BE2C (cell line): ENCODE results near the gene PLK2. TPM values are rescaled to one million over a fixed set of nuclear protein-coding genes. Genes with fewer than 3 reads are reported as not detected.

Experiments
- DNase-seq: peaks from one replicate; pipeline ENCODE4 v3.0.0-alpha.2; 2020
- H3K27me3 ChIP-seq: fragments of 250-450 bp; sonication (Bioruptor Pico); 2 replicates; pipeline ENCODE4 v1.5.1; 2020; ENCODE audit warnings: mild to moderate bottlenecking
- H3K36me3 ChIP-seq: fragments of 250-450 bp; sonication (Bioruptor Pico); 2 replicates; pipeline ENCODE4 v1.5.1; 2020; ENCODE audit warnings: mild to moderate bottlenecking
- H3K4me1 ChIP-seq: fragments of 250-450 bp; sonication (Bioruptor Pico); 2 replicates; pipeline ENCODE4 v1.5.1; 2020
- H3K4me3 ChIP-seq: 2 replicates; pipeline ENCODE4 v1.5.1; 2011; ENCODE audit warnings: low read depth, low read length
- H3K9me3 ChIP-seq: fragments of 250-450 bp; sonication (Bioruptor Pico); 2 replicates; pipeline ENCODE4 v1.5.1; 2020
- CTCF ChIP-seq: IDR thresholded peaks from 2 replicates; pipeline ENCODE4 v1.5.1; 2012; ENCODE audit warnings: mild to moderate bottlenecking, low read depth, low read length
- polyA plus RNA-seq: library from polyadenylated mRNA; unstranded; fragments of >200 nt; gene quantifications from one replicate; pipeline ENCODE4 v1.2.1, GENCODE V29; 2012; ENCODE audit warnings: low read depth, missing spikeins; ENCODE audit not compliant: insufficient read length, insufficient read depth

PLK2 gene
- 121 TPM for polyA plus RNA-seq

DNA sequence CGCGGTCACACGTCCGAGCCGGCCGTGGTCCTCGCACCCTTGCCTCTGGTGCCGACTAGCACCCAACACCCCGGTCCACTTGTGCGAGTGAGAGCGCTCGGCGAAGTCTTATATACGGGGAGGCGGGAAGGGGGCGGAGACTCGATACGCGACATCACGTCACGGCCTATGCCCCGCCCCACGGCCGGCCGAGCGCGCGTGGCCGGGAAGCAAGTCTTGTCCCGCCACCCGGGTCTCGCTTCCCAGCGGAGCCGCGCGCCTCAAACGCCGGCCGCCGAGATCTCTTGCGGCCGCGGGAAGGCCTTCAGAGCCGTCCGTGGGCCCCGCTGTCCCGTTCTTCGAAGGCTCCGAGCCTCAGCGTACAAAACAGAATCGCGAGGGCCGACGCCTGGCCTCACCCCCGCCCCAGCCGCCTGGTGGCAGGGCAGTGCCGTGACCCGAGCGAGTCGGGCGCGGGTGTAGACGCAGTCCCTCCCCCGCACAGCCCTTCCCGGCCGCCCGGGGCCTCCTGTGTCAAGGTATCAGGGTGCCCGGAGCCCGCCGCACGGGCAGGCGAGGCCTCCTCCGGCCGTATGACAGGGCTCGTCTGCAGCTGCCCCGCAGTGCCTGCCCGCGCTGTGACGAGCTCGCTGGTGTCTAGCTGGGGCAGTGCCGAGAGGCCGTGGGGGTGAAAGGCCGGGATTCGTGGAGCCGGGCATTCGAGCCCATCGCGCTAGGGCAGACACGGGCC, at the start of gene PLK2:
Gene PLK2 (minus strand): TSS at position 85 of the 730 bp plus-strand sequence. CDS start 127 bp downstream, outside the sequence.
- H3K36me3 ChIP-seq: peaks cover 3% of the 10 kb centered on the region
- peak within 1 kb of the TSS; percentile 78 for H3K4me3 ChIP-seq
- DNase-seq: peak; percentile 93
- peaks cover 4% of the 10 kb centered on the region; the same call in 1 of the 2 replicates for H3K27me3 ChIP-seq
- no peaks in the 10 kb centered on the region for H3K4me1 ChIP-seq
- TF ChIP-seq CTCF: peak; percentile 46; the same call in 1 of the 2 replicates
- H3K9me3 ChIP-seq: no peaks in the 10 kb centered on the region

- peaks cover 5% of the 10 kb centered on the region; the same call in 1 of the 2 replicates for H3K4me1 ChIP-seq
- H3K4me3 ChIP-seq: no peak overlapping the region
- H3K36me3 ChIP-seq: no peaks in the 10 kb centered on the region; the same call in 1 of the 2 replicates
- TF ChIP-seq CTCF: no peak
- H3K9me3 ChIP-seq: no peaks in the 10 kb centered on the region; the same call in 1 of the 2 replicates
- DNase-seq: no peak
- H3K27me3 ChIP-seq: no peaks in the 10 kb centered on the region
Observed at GRCh38 chr5:58507715-58508114, 47.8 kb upstream of the PLK2 start.

DNA sequence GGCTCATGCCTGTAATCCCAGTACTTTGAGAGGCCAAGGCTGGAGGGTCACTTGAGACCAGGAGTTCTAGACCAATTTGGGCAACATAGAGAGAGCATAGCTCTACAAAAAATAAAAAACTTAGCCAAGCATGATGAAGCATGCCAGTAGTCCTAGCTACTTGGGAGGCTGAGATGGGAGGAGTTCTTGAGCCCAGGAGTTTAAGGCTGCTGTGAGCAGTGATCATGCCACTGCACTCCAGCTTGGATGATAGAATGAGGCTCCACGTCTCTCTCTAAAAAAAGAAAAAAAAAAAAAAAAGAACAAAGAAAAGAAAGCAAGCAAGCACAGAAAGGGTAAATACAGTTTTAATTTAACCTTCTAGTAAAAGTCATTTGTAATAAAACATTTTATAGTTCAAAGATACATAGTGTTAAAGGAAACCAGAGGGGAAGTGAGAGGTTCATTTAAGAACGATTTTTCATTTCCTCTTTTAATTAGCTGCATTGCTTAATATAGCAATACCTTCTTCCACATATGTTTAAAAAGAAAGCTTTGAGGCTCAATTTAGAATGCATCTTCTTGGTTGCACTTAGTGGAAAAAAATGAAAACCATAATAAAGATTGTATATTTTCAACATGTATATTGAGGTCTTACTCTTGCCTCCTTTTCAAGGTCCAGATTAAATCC, 46.2 kb upstream of the PLK2 start:
- H3K36me3 ChIP-seq: no peaks in the 10 kb centered on the region; the same call in 1 of the 2 replicates
- no peak overlapping the region for H3K4me3 ChIP-seq
- no peaks in the 10 kb centered on the region for H3K9me3 ChIP-seq
- TF ChIP-seq CTCF: no peak
- H3K4me1 ChIP-seq: peaks cover 5% of the 10 kb centered on the region; the same call in 1 of the 2 replicates
- DNase-seq: no peak
- no peaks in the 10 kb centered on the region for H3K27me3 ChIP-seq

- H3K4me1 ChIP-seq: peaks cover 5% of the 10 kb centered on the region; the same call in 1 of the 2 replicates
- no peak overlapping the region for H3K4me3 ChIP-seq
- no peak for TF ChIP-seq CTCF
- H3K9me3 ChIP-seq: no peaks in the 10 kb centered on the region
- no peaks in the 10 kb centered on the region; the same call in 1 of the 2 replicates for H3K36me3 ChIP-seq
- H3K27me3 ChIP-seq: no peaks in the 10 kb centered on the region
- no peak for DNase-seq
Observed at GRCh38 chr5:58505502-58505901, 45.6 kb upstream of the PLK2 start.

- no peaks in the 10 kb centered on the region for H3K9me3 ChIP-seq
- H3K36me3 ChIP-seq: no peaks in the 10 kb centered on the region; the same call in 1 of the 2 replicates
- DNase-seq: no peak
- TF ChIP-seq CTCF: no peak
- H3K4me1 ChIP-seq: peaks cover 6% of the 10 kb centered on the region
- no peak overlapping the region for H3K4me3 ChIP-seq
- H3K27me3 ChIP-seq: no peaks in the 10 kb centered on the region
Observed at GRCh38 chr5:58504766-58505165, 44.9 kb upstream of the PLK2 start.
